HCT116 (cell line): Measurements from ENCODE around the gene ANKRD24. TPM values are rescaled to one million over a fixed set of nuclear protein-coding genes. Genes with fewer than 3 reads are reported as not detected.

Source experiments
- ATAC-seq: fragments of 200-7000 bp; cut with Tn5 transposase; 2 replicates; pipeline ENCODE4 v1.9.1; 2020; ENCODE audit warnings: mild to moderate bottlenecking, moderate library complexity
- BruUV-seq: library from RNA; stranded (reverse); fragments of 400-500 nt; replicated peaks from 2 replicates; lab custom pipeline; 2021; lab: Mats Ljungman, UMichigan
- CTCF ChIA-PET: fragments of 300-600 bp; sonication (Branson Sonifier 250); formaldehyde crosslinking; loops from one replicate; lab custom pipeline; 2021; ENCODE audit warnings: antibody characterized with exemption; lab: Charles Lee
- POLR2A ChIA-PET: fragments of 300-600, 350-600 bp; sonication (Branson Sonifier 250); formaldehyde crosslinking; loops from one replicate; lab custom pipeline; 2021; ENCODE audit warnings: antibody characterized with exemption; lab: Charles Lee
- RAD21 ChIA-PET, 2 experiments: fragments of 300-600 bp; sonication (Branson Sonifier 250); formaldehyde crosslinking; loops; one replicate each; lab custom pipeline; 2023; ENCODE audit warnings: low total read pairs in 2 of 2; ENCODE audit not compliant: uncharacterized antibody in 2 of 2, unreplicated experiment in 2 of 2, low non-redundant PET in 1 of 2; lab: Charles Lee
- DNase-seq: peaks from one replicate; pipeline ENCODE4 v3.0.0-alpha.2; 2010; ENCODE audit warnings: low read depth, low spot score
- H2AFZ ChIP-seq: fragments of 200-600 bp; shearing (Covaris generic), sonication (generic); 2 replicates; pipeline ENCODE4 v1.6.1; 2017; ENCODE audit warnings: low read depth, mixed run types, mixed read lengths, antibody characterized with exemption, low read length; ENCODE audit not compliant: poor library complexity, severe bottlenecking
- H3K27ac ChIP-seq: 2 replicates; pipeline ENCODE4 v1.5.1; 2012; ENCODE audit warnings: low read depth, low read length
- H3K27me3 ChIP-seq: fragments of 200-600 bp; sonication (generic); 2 replicates; pipeline ENCODE4 v1.6.1; 2016; ENCODE audit warnings: mixed run types, low read length, mixed read lengths; ENCODE audit not compliant: insufficient read depth
- H3K36me3 ChIP-seq, 2 experiments: fragments of 200-500 bp in 1 of 2; fragments of 200-600 bp in 1 of 2; sonication (Bioruptor generic) in 1 of 2; sonication (generic) in 1 of 2; 2 replicates each; pipeline versions ENCODE4 v1.5.1 to v1.6.1; 2014 to 2016; ENCODE audit warnings: low read length in 2 of 2, inconsistent platforms in 1 of 2, mixed read lengths in 1 of 2, mixed run types in 1 of 2; ENCODE audit not compliant: insufficient read depth in 2 of 2, control insufficient read depth in 1 of 2
- H3K4me1 ChIP-seq, 2 experiments: fragments of 200-600 bp in 1 of 2; sonication (generic) in 1 of 2; 2 replicates each; pipeline versions ENCODE4 v1.5.1 to v1.6.1; 2012 to 2017; ENCODE audit warnings: low read length in 2 of 2, inconsistent platforms in 1 of 2, mild to moderate bottlenecking in 1 of 2, mixed read lengths in 1 of 2, mixed run types in 1 of 2, moderate library complexity in 1 of 2; ENCODE audit not compliant: insufficient read depth in 2 of 2, control insufficient read depth in 1 of 2
- H3K4me2 ChIP-seq: fragments of 200-600 bp; sonication (generic); 2 replicates; pipeline ENCODE4 v1.6.1; 2017; ENCODE audit warnings: mixed run types, low read length, mixed read lengths
- H3K4me3 ChIP-seq, 2 experiments: fragments of 200-600 bp in 1 of 2; sonication (generic) in 1 of 2; replicated peaks in 1 of 2; 2 replicates each; pipeline ENCODE4 v1.5.1; 2011 to 2016; ENCODE audit warnings: low read length in 2 of 2, control low read depth in 1 of 2, low read depth in 1 of 2, mild to moderate bottlenecking in 1 of 2, mixed read lengths in 1 of 2, mixed run types in 1 of 2
- H3K79me2 ChIP-seq: fragments of 200-600 bp; sonication (generic); 2 replicates; pipeline ENCODE4 v1.6.1; 2017; ENCODE audit warnings: mild to moderate bottlenecking, mixed run types, low read length, moderate library complexity, mixed read lengths; ENCODE audit not compliant: insufficient read depth
- H3K9ac ChIP-seq: fragments of 200-600 bp; sonication (generic); 2 replicates; pipeline ENCODE4 v1.6.1; 2016; ENCODE audit warnings: low read length, mixed read lengths
- H3K9me2 ChIP-seq: fragments of 200-600 bp; sonication (generic), shearing (Covaris generic); 2 replicates; pipeline ENCODE4 v1.6.1; 2017; ENCODE audit warnings: mixed run types, mild to moderate bottlenecking, moderate library complexity; ENCODE audit not compliant: insufficient read depth
- H3K9me3 ChIP-seq, 2 experiments: fragments of 200-500 bp in 1 of 2; fragments of 200-600 bp in 1 of 2; sonication (Bioruptor generic) in 1 of 2; sonication (generic) in 1 of 2; 2 replicates each; pipeline ENCODE4 v1.6.1; 2014 to 2017; ENCODE audit warnings: low read length in 2 of 2, mixed read lengths in 2 of 2, inconsistent platforms in 1 of 2, low read depth in 1 of 2, mild to moderate bottlenecking in 1 of 2, mixed run types in 1 of 2, moderate library complexity in 1 of 2; ENCODE audit not compliant: control insufficient read depth in 1 of 2, insufficient read depth in 1 of 2
- H4K20me1 ChIP-seq: fragments of 200-600 bp; sonication (generic), shearing (Covaris generic); 2 replicates; pipeline ENCODE4 v1.6.1; 2017; ENCODE audit warnings: mixed run types, mild to moderate bottlenecking, moderate library complexity; ENCODE audit not compliant: insufficient read depth
- CEBPB ChIP-seq: IDR thresholded peaks from 2 replicates; pipeline ENCODE4 v1.6.1; 2012; ENCODE audit warnings: low read depth
- EGR1 ChIP-seq: IDR thresholded peaks from 2 replicates; pipeline ENCODE4 v1.6.1; 2012; ENCODE audit warnings: low read depth
- ELF1 ChIP-seq: IDR thresholded peaks from 2 replicates; pipeline ENCODE4 v1.6.1; 2012; ENCODE audit warnings: low read depth, borderline replicate concordance
- EZH2 ChIP-seq: fragments of 200-600 bp; sonication (generic); IDR thresholded peaks from 2 replicates; pipeline ENCODE4 v1.6.1; 2017; ENCODE audit warnings: antibody characterized with exemption, mixed run types
- EZH2phosphoT487 ChIP-seq: fragments of 200-600 bp; IDR thresholded peaks from 2 replicates; pipeline ENCODE4 v1.6.1; 2018; ENCODE audit warnings: antibody characterized with exemption, borderline replicate concordance
- FOSL1 ChIP-seq: IDR thresholded peaks from 2 replicates; pipeline ENCODE4 v1.6.1; 2012; ENCODE audit warnings: low read depth
- POLR2A ChIP-seq: IDR thresholded peaks from 2 replicates; pipeline ENCODE4 v1.7.0; 2011; ENCODE audit warnings: borderline replicate concordance; ENCODE audit not compliant: insufficient read depth, insufficient read length; ENCODE audit errors: extremely low read depth
- POLR2AphosphoS5 ChIP-seq: IDR thresholded peaks from 2 replicates; pipeline ENCODE4 v1.6.1; 2011; ENCODE audit warnings: mild to moderate bottlenecking, low read depth, low read length, moderate library complexity
- RAD21 ChIP-seq: IDR thresholded peaks from 2 replicates; pipeline ENCODE4 v1.6.1; 2012; ENCODE audit warnings: low read depth, mild to moderate bottlenecking
- SIN3A ChIP-seq: IDR thresholded peaks from 2 replicates; pipeline ENCODE4 v1.6.1; 2012; ENCODE audit warnings: low read depth
- SP1 ChIP-seq: IDR thresholded peaks from 2 replicates; pipeline ENCODE4 v1.6.1; 2012; ENCODE audit warnings: low read depth
- SRF ChIP-seq: IDR thresholded peaks from 2 replicates; pipeline ENCODE4 v1.6.1; 2012; ENCODE audit warnings: low read depth
- TCF7L2 ChIP-seq: IDR thresholded peaks from 2 replicates; pipeline ENCODE4 v1.7.0; 2011; ENCODE audit warnings: borderline replicate concordance, inconsistent platforms; ENCODE audit not compliant: insufficient read depth, insufficient read length; ENCODE audit errors: extremely low read depth
- intact Hi-C: fragments of 100-400 bp; cut with micrococcal nuclease; formaldehyde crosslinking; loops from 2 replicates; pipeline ENCODE4 v1.10.0; 2022
- total RNA-seq: library from RNA; stranded (reverse); gene quantifications from one replicate; pipeline ENCODE4 v1.2.1, GENCODE V29; 2021; ENCODE audit not compliant: unreplicated experiment
- TF ChIP-seq, protein P1 (sequence below): IDR thresholded peaks from 2 replicates; pipeline ENCODE4 v1.6.1; 2012
- TF ChIP-seq, protein P2 (sequence below): IDR thresholded peaks from 2 replicates; pipeline ENCODE4 v1.6.1; 2012; ENCODE audit warnings: low read depth

The ANKRD24 gene
- total RNA-seq, 1 experiment from 2014 or later, result 1.7 TPM

DNA sequence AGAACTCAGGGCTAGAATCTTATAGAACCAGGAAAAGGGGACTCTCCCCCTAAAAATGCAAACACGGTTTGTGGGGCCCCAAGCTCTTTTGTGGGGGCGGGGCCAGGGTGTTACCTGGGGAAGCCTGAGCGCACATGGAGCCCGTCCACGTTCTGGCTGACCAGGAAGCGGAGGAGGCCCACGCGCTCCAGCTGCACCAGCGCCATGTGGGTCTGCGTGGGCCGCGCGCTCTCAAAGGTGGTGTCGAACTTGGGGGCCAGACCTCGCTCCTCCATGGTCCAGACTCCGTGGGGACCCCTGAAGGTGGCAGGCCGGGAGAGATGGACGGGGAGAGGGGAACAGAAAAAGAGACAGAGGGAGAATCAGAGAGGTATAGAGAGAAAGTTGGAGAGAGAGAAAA is 3.5 kb upstream of the ANKRD24 start:
- Histone ChIP-seq H3K4me3 (no peak overlapping the region), H2AFZ (no peak overlapping the region), H3K9me2 (no peaks in the 10 kb centered on the region), H3K9ac (no peak overlapping the region), H4K20me1 (no peaks in the 10 kb centered on the region), H3K27me3 (no peaks in the 10 kb centered on the region)
- ATAC-seq, result no peak
- CTCF ChIA-PET, result no interaction called here
- TF ChIP-seq EGR1, result no peak
- TF ChIP-seq, protein P1, sequence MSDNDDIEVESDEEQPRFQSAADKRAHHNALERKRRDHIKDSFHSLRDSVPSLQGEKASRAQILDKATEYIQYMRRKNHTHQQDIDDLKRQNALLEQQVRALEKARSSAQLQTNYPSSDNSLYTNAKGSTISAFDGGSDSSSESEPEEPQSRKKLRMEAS, result no peak
- TF ChIP-seq SIN3A, result no peak
- no peak for TF ChIP-seq SRF
- no peak for TF ChIP-seq FOSL1
- TF ChIP-seq RAD21, result no peak
- TF ChIP-seq SP1, result no peak
- TF ChIP-seq POLR2AphosphoS5, result no peak
- no peak for TF ChIP-seq POLR2A
- no peak for TF ChIP-seq TCF7L2
- TF ChIP-seq EZH2phosphoT487, result no peak
- no peak for TF ChIP-seq EZH2
- TF ChIP-seq, protein P2, sequence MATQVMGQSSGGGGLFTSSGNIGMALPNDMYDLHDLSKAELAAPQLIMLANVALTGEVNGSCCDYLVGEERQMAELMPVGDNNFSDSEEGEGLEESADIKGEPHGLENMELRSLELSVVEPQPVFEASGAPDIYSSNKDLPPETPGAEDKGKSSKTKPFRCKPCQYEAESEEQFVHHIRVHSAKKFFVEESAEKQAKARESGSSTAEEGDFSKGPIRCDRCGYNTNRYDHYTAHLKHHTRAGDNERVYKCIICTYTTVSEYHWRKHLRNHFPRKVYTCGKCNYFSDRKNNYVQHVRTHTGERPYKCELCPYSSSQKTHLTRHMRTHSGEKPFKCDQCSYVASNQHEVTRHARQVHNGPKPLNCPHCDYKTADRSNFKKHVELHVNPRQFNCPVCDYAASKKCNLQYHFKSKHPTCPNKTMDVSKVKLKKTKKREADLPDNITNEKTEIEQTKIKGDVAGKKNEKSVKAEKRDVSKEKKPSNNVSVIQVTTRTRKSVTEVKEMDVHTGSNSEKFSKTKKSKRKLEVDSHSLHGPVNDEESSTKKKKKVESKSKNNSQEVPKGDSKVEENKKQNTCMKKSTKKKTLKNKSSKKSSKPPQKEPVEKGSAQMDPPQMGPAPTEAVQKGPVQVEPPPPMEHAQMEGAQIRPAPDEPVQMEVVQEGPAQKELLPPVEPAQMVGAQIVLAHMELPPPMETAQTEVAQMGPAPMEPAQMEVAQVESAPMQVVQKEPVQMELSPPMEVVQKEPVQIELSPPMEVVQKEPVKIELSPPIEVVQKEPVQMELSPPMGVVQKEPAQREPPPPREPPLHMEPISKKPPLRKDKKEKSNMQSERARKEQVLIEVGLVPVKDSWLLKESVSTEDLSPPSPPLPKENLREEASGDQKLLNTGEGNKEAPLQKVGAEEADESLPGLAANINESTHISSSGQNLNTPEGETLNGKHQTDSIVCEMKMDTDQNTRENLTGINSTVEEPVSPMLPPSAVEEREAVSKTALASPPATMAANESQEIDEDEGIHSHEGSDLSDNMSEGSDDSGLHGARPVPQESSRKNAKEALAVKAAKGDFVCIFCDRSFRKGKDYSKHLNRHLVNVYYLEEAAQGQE, result no peak
- no peak for TF ChIP-seq CEBPB
- TF ChIP-seq ELF1, result no peak
- TF ChIP-seq, all 23 proteins: peak for 0
- ChIA-PET POLR2A (no interaction called here), RAD21 (no interaction called here)
- peaks cover 10 to 19% of the 10 kb centered on the region in 2 experiments for H3K4me1 ChIP-seq
- no peak for DNase-seq
- no peak overlapping the region for H3K27ac ChIP-seq
- H3K36me3 ChIP-seq, result no peaks in the 10 kb centered on the region
- intact Hi-C loops, result no loop called here
- no peak overlapping the region for H3K4me2 ChIP-seq
- no TSS peak for BruUV-seq
- H3K9me3 ChIP-seq, result no peaks in the 10 kb centered on the region
- H3K79me2 ChIP-seq, result peaks cover 15% of the 10 kb centered on the region
